ENCODE data around the gene DNPH1.

Gene DNPH1

GRCh38 chr6:43228951-43229802 lies at the start of gene DNPH1:
TSS of gene DNPH1 (minus strand) at chr6:43229481. CDS start at chr6:43229456, 25 bp downstream.
- peak; percentile 74 for DNase-seq

GRCh38 chr6:43278524-43279078 lies 49.3 kb upstream of the DNPH1 start:
- no peak for DNase-seq

- DNase-seq: no peak
These were observed 48.6 kb upstream of the DNPH1 start for GRCh38 chr6:43277643-43278523.

- DNase-seq: no peak
These were observed 48.0 kb upstream of the DNPH1 start for GRCh38 chr6:43277306-43277642.

GRCh38 chr6:43276577-43277305 lies 47.5 kb upstream of the DNPH1 start:
- DNase-seq: no peak

- no peak for DNase-seq
These were observed 46.7 kb upstream of the DNPH1 start for GRCh38 chr6:43275801-43276576.

- peak; percentile 28 for DNase-seq
These were observed 45.8 kb upstream of the DNPH1 start for GRCh38 chr6:43274916-43275597.

GRCh38 chr6:43274127-43274915 lies 45.0 kb upstream of the DNPH1 start:
- DNase-seq: peak; percentile 18

- no peak for DNase-seq
These were observed 44.4 kb upstream of the DNPH1 start for GRCh38 chr6:43273707-43274106.

GRCh38 chr6:43271944-43272343 lies 42.7 kb upstream of the DNPH1 start:
- no peak for DNase-seq

- DNase-seq: no peak
These were observed 42.0 kb upstream of the DNPH1 start for GRCh38 chr6:43271103-43271815.

GRCh38 chr6:43269273-43270007 lies 40.2 kb upstream of the DNPH1 start:
- DNase-seq: peak; percentile 34

- DNase-seq: peak; percentile 21
These were observed 39.5 kb upstream of the DNPH1 start for GRCh38 chr6:43268782-43269272.

GRCh38 chr6:43268355-43268700 lies 39.0 kb upstream of the DNPH1 start:
- peak; percentile 35 for DNase-seq

- DNase-seq: no peak
These were observed 38.5 kb upstream of the DNPH1 start for GRCh38 chr6:43267619-43268354.

GRCh38 chr6:43265564-43265963 lies 36.3 kb upstream of the DNPH1 start:
- no peak for DNase-seq

GRCh38 chr6:43264599-43265145 lies 35.4 kb upstream of the DNPH1 start:
- no peak for DNase-seq
